Measurements from ENCODE around the gene PLEKHJ1. TPM values are rescaled to one million over a fixed set of nuclear protein-coding genes. Genes with fewer than 3 reads are reported as not detected.
A peak's percentile ranks its signal among the peaks of the same experiment; 100 is the strongest.

The PLEKHJ1 gene
- total and polyA plus RNA-seq, 9 of the 15 experiments (the other 6 are each of a cell fraction or from before 2014, with no cell fraction given), result 1.5 to 188 (median 63.9) TPM

- TF ChIP-seq ZNF318 (IDR thresholded peaks at IDR 0.05; ENCODE audit: borderline replicate concordance in 1 of 2, low read depth in 1 of 2) (no peak), MAFF (IDR thresholded peaks at IDR 0.05; ENCODE audit: low read length) (0 out of 2 replicates have a peak, but pooled peaks have one; percentile 13), ZBTB9 (CRISPR knock-in tag; IDR thresholded peaks at IDR 0.05) (no peak), ZBTB1 (CRISPR knock-in tag; IDR thresholded peaks at IDR 0.05; ENCODE audit: borderline replicate concordance, low read depth) (no peak), MTA3 (IDR thresholded peaks at IDR 0.05; ENCODE audit: borderline replicate concordance) (no peak), NR2C1 (IDR thresholded peaks at IDR 0.05) (no peak; the same call in 1 of the 2 replicates), NR2C1 (tag; IDR thresholded peaks at IDR 0.05) (no peak), UBTF (IDR thresholded peaks at IDR 0.05; ENCODE audit: borderline replicate concordance in 1 of 2, low read depth in 2 of 2, low read length in 2 of 2) (0 out of 4 replicates have a peak, but pooled peaks of 1 of the 2 experiments have one; percentile 46), E2F6 (IDR thresholded peaks at IDR 0.05; ENCODE audit: borderline replicate concordance in 1 of 2, extremely low read depth in 1 of 2, insufficient read depth in 1 of 2, insufficient read length in 1 of 2, low read depth in 1 of 2, low read length in 1 of 2, poor library complexity in 1 of 2, severe bottlenecking in 1 of 2) (no peak), RUNX1 (IDR thresholded peaks at IDR 0.05; ENCODE audit: low read depth) (no peak), KLF16 (IDR thresholded peaks at IDR 0.05) (no peak), CREBBP (IDR thresholded peaks at IDR 0.05; ENCODE audit: low read depth, low read length) (no peak)
These were observed 3.9 kb upstream of the PLEKHJ1 start (continued) for GRCh38 chr19:2239771-2240770.

All from K562 (cell line).